Testis (tissue), 3 donors: ENCODE data around the gene RTKN. TPM values are rescaled to one million over a fixed set of nuclear protein-coding genes. Genes with fewer than 3 reads are reported as not detected.

Experiments
- DNase-seq: peaks from one replicate; pipeline ENCODE4 v3.0.0-alpha.2; 2019
- H3K27ac ChIP-seq, 2 donors: fragments of 200-600 bp; sonication (generic); one replicate each; pipeline ENCODE4 v1.5.1; 2019
- H3K27me3 ChIP-seq: fragments of 200-600 bp; sonication (generic); one replicate; pipeline ENCODE4 v1.5.1; 2019
- H3K36me3 ChIP-seq: fragments of 200-600 bp; sonication (generic); one replicate; pipeline ENCODE4 v1.5.1; 2017; ENCODE audit warnings: low read depth; ENCODE audit errors: missing control alignments
- H3K4me1 ChIP-seq: fragments of 200-600 bp; sonication (generic); one replicate; pipeline ENCODE4 v1.5.1; 2019
- H3K4me3 ChIP-seq, 2 donors: fragments of 200-600 bp; sonication (generic); one replicate each; pipeline ENCODE4 v1.5.1; 2017 to 2019
- H3K9me3 ChIP-seq: fragments of 200-600 bp; sonication (generic); one replicate; pipeline ENCODE4 v1.5.1; 2017
- POLR2A ChIP-seq: fragments of 450-650 bp; IDR thresholded peaks from one replicate; pipeline ENCODE4 v1.6.1; 2017; ENCODE audit warnings: antibody characterized with exemption, mild to moderate bottlenecking, moderate library complexity
- WGBS, 2 donors: methylation state at CpG; one replicate each; pipeline ENCODE4 v1.1.5; 2018; 5-methylcytosine and 5-hydroxymethylcytosine counted together
- intact Hi-C: fragments of 100-400 bp; cut with DNase I; formaldehyde crosslinking; loops from one replicate; pipeline ENCODE4 v1.15.1; 2023; ENCODE audit warnings: low total_unique reads
- polyA plus RNA-seq: library from polyadenylated mRNA; stranded (reverse); fragments of 350-450 nt; fragmentation: Illumina TruSeq; extraction: RNeasy Lipid Tissue Mini Kit (QIAGEN cat#74804); gene quantifications from one replicate; pipeline ENCODE4 v1.2.3, GENCODE V29; 2014; ENCODE audit warnings: low read depth, low replicate concordance; ENCODE audit not compliant: insufficient read depth
- total RNA-seq, 2 donors: library from RNA; depleted of rRNA; stranded (reverse); fragments of >200 nt; gene quantifications; one replicate each; pipeline ENCODE4 v1.2.3, GENCODE V29; 2016
- TF ChIP-seq, protein P1 (sequence below), 3 experiments: fragments of 450-650 bp in 2 of 3; fragments of 200-600 bp in 1 of 3; sonication (generic) in 1 of 3; IDR thresholded peaks; one replicate each; pipeline ENCODE4 v1.5.1; 2016 to 2019; ENCODE audit warnings: antibody characterized with exemption in 3 of 3, mild to moderate bottlenecking in 2 of 3, moderate library complexity in 1 of 3

RTKN gene
- total and polyA plus RNA-seq, 3 donors from 2014 or later, result 8.8 to 12.8 (median 11.1) TPM

DNA sequence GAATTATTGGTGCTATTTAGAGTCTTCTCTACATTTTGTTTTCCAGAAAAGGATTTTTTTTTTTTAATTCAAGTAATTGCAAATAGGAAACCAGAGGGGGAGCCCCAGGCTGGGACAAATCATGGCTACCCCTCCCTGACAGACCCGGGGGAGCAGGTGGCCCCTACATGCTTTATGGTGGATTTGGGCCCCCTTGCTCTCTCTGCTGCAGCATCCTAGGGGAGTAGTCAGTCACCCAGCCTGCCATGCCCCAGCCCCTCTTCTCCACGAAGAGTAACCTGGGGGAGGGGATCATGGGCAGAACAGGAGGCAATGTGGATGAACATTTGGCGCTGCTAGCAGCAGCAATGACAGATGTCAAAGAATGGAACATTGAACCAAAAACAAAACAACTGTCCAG lies 25.0 kb downstream of the RTKN start:
- no peaks in the 10 kb centered on the region for H3K36me3 ChIP-seq
- WGBS, 2 donors, result 67 to 71% methylated on average over 3 of the region's 3 CpGs
- H3K27ac ChIP-seq, result no peak overlapping the region
- no peaks in the 10 kb centered on the region for H3K9me3 ChIP-seq
- TF ChIP-seq POLR2A, result no peak
- TF ChIP-seq, protein P1, sequence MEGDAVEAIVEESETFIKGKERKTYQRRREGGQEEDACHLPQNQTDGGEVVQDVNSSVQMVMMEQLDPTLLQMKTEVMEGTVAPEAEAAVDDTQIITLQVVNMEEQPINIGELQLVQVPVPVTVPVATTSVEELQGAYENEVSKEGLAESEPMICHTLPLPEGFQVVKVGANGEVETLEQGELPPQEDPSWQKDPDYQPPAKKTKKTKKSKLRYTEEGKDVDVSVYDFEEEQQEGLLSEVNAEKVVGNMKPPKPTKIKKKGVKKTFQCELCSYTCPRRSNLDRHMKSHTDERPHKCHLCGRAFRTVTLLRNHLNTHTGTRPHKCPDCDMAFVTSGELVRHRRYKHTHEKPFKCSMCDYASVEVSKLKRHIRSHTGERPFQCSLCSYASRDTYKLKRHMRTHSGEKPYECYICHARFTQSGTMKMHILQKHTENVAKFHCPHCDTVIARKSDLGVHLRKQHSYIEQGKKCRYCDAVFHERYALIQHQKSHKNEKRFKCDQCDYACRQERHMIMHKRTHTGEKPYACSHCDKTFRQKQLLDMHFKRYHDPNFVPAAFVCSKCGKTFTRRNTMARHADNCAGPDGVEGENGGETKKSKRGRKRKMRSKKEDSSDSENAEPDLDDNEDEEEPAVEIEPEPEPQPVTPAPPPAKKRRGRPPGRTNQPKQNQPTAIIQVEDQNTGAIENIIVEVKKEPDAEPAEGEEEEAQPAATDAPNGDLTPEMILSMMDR (IDR thresholded peaks at IDR 0.05), result no peak
- peaks cover 31% of the 10 kb centered on the region for H3K4me1 ChIP-seq
- H3K4me3 ChIP-seq, result no peak overlapping the region
- H3K27me3 ChIP-seq, result no peaks in the 10 kb centered on the region
- intact Hi-C loops, result no loop called here
- no peak for DNase-seq

DNA sequence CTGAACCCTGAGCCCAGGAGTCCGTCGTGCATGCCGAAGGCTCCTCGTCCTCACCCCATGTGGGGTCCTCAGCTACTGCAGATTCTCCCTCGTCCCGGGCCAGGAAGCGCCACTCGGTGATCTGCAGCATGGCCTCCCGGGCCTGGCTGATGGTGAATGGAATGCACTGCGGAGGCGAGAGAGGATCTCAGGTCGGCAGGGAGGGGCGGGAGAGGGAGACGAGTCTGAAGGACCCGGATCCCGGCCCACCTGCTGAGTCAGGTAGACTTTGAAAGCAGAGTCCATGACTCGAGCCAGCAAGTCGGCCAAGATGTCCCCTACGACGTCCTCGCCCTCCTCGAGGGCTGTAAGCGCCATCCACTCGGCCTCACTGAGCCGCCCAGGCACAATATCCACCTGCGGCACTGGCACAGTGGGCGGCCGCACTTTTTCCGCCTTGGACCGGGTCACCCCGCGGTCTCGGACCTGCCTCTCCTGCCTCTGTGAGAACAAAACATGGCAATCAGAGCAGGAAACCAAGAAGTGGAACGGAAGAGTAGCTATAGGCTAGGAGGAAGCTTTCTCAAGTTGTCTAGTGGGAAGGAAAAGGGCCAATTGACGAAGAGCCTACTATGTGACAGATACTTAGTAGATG lies 25.9 kb downstream of the RTKN start:
- Histone ChIP-seq H3K27ac (no peak overlapping the region), H3K4me3 (peak overlapping the region; percentile 47 to 51), H3K36me3 (no peaks in the 10 kb centered on the region), H3K9me3 (no peaks in the 10 kb centered on the region), H3K27me3 (no peaks in the 10 kb centered on the region), H3K4me1 (peaks cover 31% of the 10 kb centered on the region)
- intact Hi-C loops, result no loop called here
- no peak for DNase-seq
- TF ChIP-seq, protein P1 (IDR thresholded peaks at IDR 0.05), result no peak
- TF ChIP-seq POLR2A, result no peak
- 40 to 61% methylated on average over 9 to 35 of the region's 35 CpGs for WGBS, 2 donors

DNA sequence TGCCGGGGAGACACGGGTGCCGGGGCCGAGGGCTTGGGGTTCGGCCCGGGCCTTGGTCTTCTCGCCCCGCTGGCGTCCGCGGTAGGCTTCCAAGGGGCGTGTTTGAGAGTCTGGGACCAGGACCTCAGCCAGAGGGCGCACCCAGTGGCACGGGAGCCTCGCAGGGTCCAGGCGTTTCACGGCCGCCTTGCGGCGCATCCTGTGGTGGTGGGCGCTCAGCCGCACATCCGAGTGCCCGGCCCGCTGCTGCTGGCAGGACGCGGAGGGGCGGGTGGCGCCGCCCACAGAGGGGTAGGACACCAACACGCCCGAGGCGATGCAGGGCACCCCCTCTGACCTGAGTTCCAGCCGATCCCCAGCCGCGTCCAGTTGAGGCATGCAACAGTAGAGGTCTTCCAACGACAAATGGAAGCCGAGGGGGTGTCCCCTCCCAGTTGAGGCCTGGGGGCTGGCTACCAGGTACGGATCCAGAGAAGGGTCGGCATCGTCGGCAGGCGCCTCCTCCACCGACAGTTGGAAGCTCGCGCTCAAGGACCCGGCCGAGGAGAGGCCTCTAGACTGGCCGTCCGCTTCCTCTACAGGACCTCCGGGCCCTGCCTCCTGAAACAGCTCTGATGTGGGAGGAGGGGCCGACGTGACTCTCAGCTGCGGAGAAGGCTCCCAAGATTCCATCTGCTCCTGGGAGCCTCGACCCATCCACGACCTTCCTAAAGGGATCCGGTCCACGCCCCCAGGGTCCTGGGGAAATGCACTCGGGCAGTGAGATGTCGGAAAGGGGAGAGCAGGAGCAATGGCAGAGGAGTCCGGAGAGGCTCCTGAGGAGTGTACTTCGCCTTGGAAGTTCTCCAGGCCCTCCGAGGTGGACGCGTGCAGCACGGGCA lies 26.6 kb downstream of the RTKN start:
- Histone ChIP-seq H3K27ac (peak overlapping the region in 1 of 2 donors; percentile 11), H3K27me3 (no peaks in the 10 kb centered on the region), H3K4me1 (peaks cover 31% of the 10 kb centered on the region), H3K36me3 (no peaks in the 10 kb centered on the region), H3K4me3 (peak overlapping the region; percentile 47 to 51), H3K9me3 (no peaks in the 10 kb centered on the region)
- TF ChIP-seq, protein P1 (IDR thresholded peaks at IDR 0.05), result no peak
- TF ChIP-seq POLR2A, result no peak
- DNase-seq, result peak; percentile 57
- intact Hi-C loops, result no loop called here
- 10% methylated on average over 59 of the region's 66 CpGs; no CpG with 5 or more reads in 1 of the 2 donors for WGBS, 2 donors

DNA sequence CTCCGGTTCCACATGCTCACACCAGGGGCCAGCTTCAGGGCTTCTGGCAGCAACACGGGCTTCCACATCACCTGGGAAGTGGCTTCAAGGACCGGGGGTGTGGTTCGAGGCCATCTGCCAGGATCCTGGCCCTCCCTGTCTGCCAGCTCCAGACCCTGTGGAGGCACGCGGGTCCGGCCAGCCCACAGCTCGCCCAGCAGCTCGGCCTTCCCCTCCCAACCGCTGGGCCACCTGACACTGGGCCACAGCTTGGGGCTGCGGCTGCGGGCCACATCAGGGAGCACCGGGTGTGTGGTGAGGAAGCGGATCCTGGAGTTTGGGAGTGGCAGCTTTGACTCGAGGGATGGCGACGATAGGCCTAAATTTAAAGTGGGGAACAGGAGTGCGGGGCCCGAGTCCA lies 27.3 kb downstream of the RTKN start:
- DNase-seq, result no peak
- Histone ChIP-seq H3K9me3 (no peaks in the 10 kb centered on the region), H3K4me3 (peak overlapping the region; percentile 47 to 51), H3K27ac (peak overlapping the region in 1 of 2 donors; percentile 11), H3K36me3 (no peaks in the 10 kb centered on the region), H3K4me1 (peaks cover 31% of the 10 kb centered on the region), H3K27me3 (no peaks in the 10 kb centered on the region)
- intact Hi-C loops, result no loop called here
- 30 to 36% methylated on average over 8 to 18 of the region's 19 CpGs for WGBS, 2 donors
- TF ChIP-seq, protein P1 (IDR thresholded peaks at IDR 0.05), result no peak
- no peak for TF ChIP-seq POLR2A
